ENCODE measurements around the gene NKIRAS2.

GRCh38 chr17:41986634-41987033, 33.3 kb upstream of the NKIRAS2 start:
- TF ChIP-seq EZH2 (IDR thresholded peaks at IDR 0.05; ENCODE audit: borderline replicate concordance, low read depth, low read length, severe bottlenecking) (no peak), CTCF (IDR thresholded peaks at IDR 0.05; ENCODE audit: borderline replicate concordance, extremely low read depth, low read length, poor library complexity, severe bottlenecking) (no peak)

Measured in DND-41 (cell line).